ENCODE results near the gene ACOT9.
A peak's percentile ranks its signal among the peaks of the same experiment; 100 is the strongest.
"Not testable (repeated sequence)": the region's sequence is repeated elsewhere in the genome, so short reads cannot be mapped to it uniquely, and the experiment has no call there.

ACOT9 gene

GRCh38 chrX:23742697-23743622 is at the start of gene ACOT9:
Gene ACOT9 (minus strand): TSS chrX:23743276. CDS start chrX:23743144, 132 bp downstream.
- peak; percentile 92 for DNase-seq (ENCODE audit: low spot score)

GRCh38 chrX:23790155-23790497 is 47.0 kb upstream of the ACOT9 start:
- no peak for DNase-seq (ENCODE audit: low spot score)

GRCh38 chrX:23789386-23790154 is 46.5 kb upstream of the ACOT9 start:
- no peak for DNase-seq (ENCODE audit: low spot score)

- no peak for DNase-seq (ENCODE audit: low spot score)
Observed at GRCh38 chrX:23788946-23789345, 45.9 kb upstream of the ACOT9 start.

GRCh38 chrX:23788521-23788920 is 45.4 kb upstream of the ACOT9 start:
- no peak for DNase-seq (ENCODE audit: low spot score)

GRCh38 chrX:23787745-23788118 is 44.7 kb upstream of the ACOT9 start:
- DNase-seq (ENCODE audit: low spot score), result no peak

- DNase-seq (ENCODE audit: low spot score), result no peak
Observed at GRCh38 chrX:23786268-23786815, 43.3 kb upstream of the ACOT9 start.

- DNase-seq (ENCODE audit: low spot score), result no peak
Observed at GRCh38 chrX:23785580-23785979, 42.5 kb upstream of the ACOT9 start.

GRCh38 chrX:23784470-23785331 is 41.6 kb upstream of the ACOT9 start:
- no peak for DNase-seq (ENCODE audit: low spot score)

- no peak for DNase-seq (ENCODE audit: low spot score)
Observed at GRCh38 chrX:23783589-23784469, 40.8 kb upstream of the ACOT9 start.

GRCh38 chrX:23782863-23783588 is 40.0 kb upstream of the ACOT9 start, which contains the start of gene SAT1:
Gene SAT1 (plus strand): TSS chrX:23783173. CDS start chrX:23783352, 179 bp downstream.
- peak; percentile 88 for DNase-seq (ENCODE audit: low spot score)

GRCh38 chrX:23782455-23782854 is 39.4 kb upstream of the ACOT9 start:
- no peak for DNase-seq (ENCODE audit: low spot score)

GRCh38 chrX:23779025-23779424 is 35.9 kb upstream of the ACOT9 start:
- no peak for DNase-seq (ENCODE audit: low spot score)

- DNase-seq (ENCODE audit: low spot score), result no peak
Observed at GRCh38 chrX:23776363-23776762, 33.3 kb upstream of the ACOT9 start.

GRCh38 chrX:23773601-23774175 is 30.6 kb upstream of the ACOT9 start:
- DNase-seq (ENCODE audit: low spot score), result no peak

- DNase-seq (ENCODE audit: low spot score), result not testable (repeated sequence)
Observed at GRCh38 chrX:23771086-23771485, 28.0 kb upstream of the ACOT9 start.

- DNase-seq (ENCODE audit: low spot score), result no peak
Observed at GRCh38 chrX:23770142-23770541, 27.1 kb upstream of the ACOT9 start.

GRCh38 chrX:23766650-23767551 is 23.8 kb upstream of the ACOT9 start:
- no peak for DNase-seq (ENCODE audit: low spot score)

GRCh38 chrX:23765868-23766267 is 22.8 kb upstream of the ACOT9 start:
- DNase-seq (ENCODE audit: low spot score), result no peak
